ENCODE measurements around the gene KLRC4. TPM values are rescaled to one million over a fixed set of nuclear protein-coding genes. Genes with fewer than 3 reads are reported as not detected.

KLRC4 gene
- polyA plus RNA-seq, 3 donors, result not detected

GRCh38 chr12:10358131-10358530 lies 51.4 kb downstream of the KLRC4 start:
- no peak for DNase-seq (ENCODE audit: extremely low read depth in 1 of 11, low read depth in 9 of 11, low spot score in 4 of 11)

Other genes starting within 250 kb of the KLRC4 start
- 1 to 10 TPM; 1.3 to 1.6 (median 1.3) TPM for gene OLR1, start 237.6 kb downstream of the KLRC4 start, polyA plus RNA-seq (ENCODE audit: insufficient read length in 3 of 3)
- 100 to 1,000 TPM; 127 to 167 (median 151) TPM for gene TMEM52B, start 230.7 kb downstream of the KLRC4 start, polyA plus RNA-seq (ENCODE audit: insufficient read length in 3 of 3)
- gene GABARAPL1, start 196.9 kb downstream of the KLRC4 start, polyA plus RNA-seq (ENCODE audit: insufficient read length in 3 of 3), result 10 to 100 TPM; 62.9 to 92.4 (median 80.9) TPM
- gene KLRD1, start 101.9 kb downstream of the KLRC4 start, polyA plus RNA-seq (ENCODE audit: insufficient read length in 3 of 3), result under 1 TPM; 0.23 to 0.70 (median 0.53) TPM
- 1 to 10 TPM in 1 of 3 donors, under 1 TPM in 2; 0.39 to 1.1 (median 0.66) TPM for gene KLRK1, start 19.7 kb downstream of the KLRC4 start, polyA plus RNA-seq (ENCODE audit: insufficient read length in 3 of 3)
- not detected for gene KLRC3, start 10.8 kb upstream of the KLRC4 start, polyA plus RNA-seq (ENCODE audit: insufficient read length in 3 of 3)
- under 1 TPM in 2 of 3 donors, not detected in 1; 0.22 to 0.28 TPM for gene KLRC2, start 26.3 kb upstream of the KLRC4 start, polyA plus RNA-seq (ENCODE audit: insufficient read length in 3 of 3)
- gene KLRC1, start 43.6 kb upstream of the KLRC4 start, polyA plus RNA-seq (ENCODE audit: insufficient read length in 3 of 3), result under 1 TPM; 0.53 to 0.80 (median 0.62) TPM
- gene EIF2S3B, start 96.1 kb upstream of the KLRC4 start, polyA plus RNA-seq (ENCODE audit: insufficient read length in 3 of 3), result 10 to 100 TPM in 1 of 3 donors, 1 to 10 TPM in 2; 2.2 to 10.1 (median 2.6) TPM
- 10 to 100 TPM; 38.9 to 41.5 (median 41.4) TPM for gene MAGOHB, start 203.9 kb upstream of the KLRC4 start, polyA plus RNA-seq (ENCODE audit: insufficient read length in 3 of 3)

Data from renal cortex interstitium (tissue), 11 donors.